ENCODE results near the gene ITGA11. TPM values are rescaled to one million over a fixed set of nuclear protein-coding genes. Genes with fewer than 3 reads are reported as not detected.

The ITGA11 gene
- total RNA-seq, 1 donor from 2014 or later, result 0.92 TPM

DNA sequence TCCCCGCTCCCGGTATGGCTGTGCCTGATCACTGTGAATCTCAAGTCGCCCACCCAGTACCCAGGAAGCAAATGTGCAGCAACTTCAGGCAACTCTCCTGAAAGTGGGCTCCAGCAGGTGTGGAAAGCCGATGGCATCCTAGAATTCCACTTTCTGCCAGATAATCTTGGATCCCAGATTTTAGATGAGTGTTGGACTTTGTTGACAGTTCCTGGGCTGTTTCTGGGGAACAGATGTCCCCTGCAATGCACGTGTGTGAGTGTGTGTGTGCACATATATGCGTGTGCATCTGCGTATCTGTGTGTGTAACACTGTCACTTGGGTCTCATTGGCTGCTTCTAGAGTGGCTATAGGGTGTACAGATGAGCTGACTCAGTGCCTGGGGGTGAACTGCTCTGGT, 95.4 kb downstream of the ITGA11 start:
- TF ChIP-seq, protein P1, sequence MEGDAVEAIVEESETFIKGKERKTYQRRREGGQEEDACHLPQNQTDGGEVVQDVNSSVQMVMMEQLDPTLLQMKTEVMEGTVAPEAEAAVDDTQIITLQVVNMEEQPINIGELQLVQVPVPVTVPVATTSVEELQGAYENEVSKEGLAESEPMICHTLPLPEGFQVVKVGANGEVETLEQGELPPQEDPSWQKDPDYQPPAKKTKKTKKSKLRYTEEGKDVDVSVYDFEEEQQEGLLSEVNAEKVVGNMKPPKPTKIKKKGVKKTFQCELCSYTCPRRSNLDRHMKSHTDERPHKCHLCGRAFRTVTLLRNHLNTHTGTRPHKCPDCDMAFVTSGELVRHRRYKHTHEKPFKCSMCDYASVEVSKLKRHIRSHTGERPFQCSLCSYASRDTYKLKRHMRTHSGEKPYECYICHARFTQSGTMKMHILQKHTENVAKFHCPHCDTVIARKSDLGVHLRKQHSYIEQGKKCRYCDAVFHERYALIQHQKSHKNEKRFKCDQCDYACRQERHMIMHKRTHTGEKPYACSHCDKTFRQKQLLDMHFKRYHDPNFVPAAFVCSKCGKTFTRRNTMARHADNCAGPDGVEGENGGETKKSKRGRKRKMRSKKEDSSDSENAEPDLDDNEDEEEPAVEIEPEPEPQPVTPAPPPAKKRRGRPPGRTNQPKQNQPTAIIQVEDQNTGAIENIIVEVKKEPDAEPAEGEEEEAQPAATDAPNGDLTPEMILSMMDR (conservative IDR thresholded peaks at IDR 0.05), result no peak
- H3K27me3 Mint-ChIP-seq, result peaks cover 9% of the 10 kb centered on the region
- H3K9me3 Mint-ChIP-seq, result no peaks in the 10 kb centered on the region
- H3K27ac Mint-ChIP-seq, result no peak overlapping the region
- no peak overlapping the region for H3K4me3 Mint-ChIP-seq
- H3K36me3 Mint-ChIP-seq, result no peaks in the 10 kb centered on the region
- H3K4me1 Mint-ChIP-seq (ENCODE audit: unreplicated experiment), result peaks cover 28% of the 10 kb centered on the region
- no peak for DNase-seq (ENCODE audit: extremely low spot score, unreplicated experiment)

DNA sequence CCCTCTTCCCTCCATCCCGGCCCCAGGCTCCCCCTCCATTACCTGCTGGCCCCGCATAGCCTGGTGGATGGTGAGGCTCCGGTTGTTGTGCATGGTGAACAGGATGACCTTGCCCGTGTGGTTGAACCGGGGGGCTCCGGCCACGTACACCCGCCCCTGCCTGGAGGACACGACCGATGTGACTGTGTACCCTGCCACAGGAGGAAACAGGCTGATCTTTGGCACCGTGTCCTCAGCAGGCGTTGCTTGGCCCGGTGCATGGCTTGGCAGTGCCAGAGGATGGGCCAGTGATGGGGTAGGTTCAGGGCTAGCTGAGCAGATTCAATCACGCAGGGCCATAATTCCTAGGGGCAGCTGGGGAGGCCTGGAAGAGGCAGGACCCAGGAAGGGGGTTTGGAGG, 96.3 kb downstream of the ITGA11 start:
- Mint-ChIP-seq H3K4me1 (ENCODE audit: unreplicated experiment) (peaks cover 30% of the 10 kb centered on the region), H3K9me3 (no peaks in the 10 kb centered on the region), H3K4me3 (no peak overlapping the region), H3K27me3 (peaks cover 9% of the 10 kb centered on the region), H3K36me3 (no peaks in the 10 kb centered on the region), H3K27ac (no peak overlapping the region)
- no peak for DNase-seq (ENCODE audit: extremely low spot score, unreplicated experiment)
- TF ChIP-seq, protein P1 (conservative IDR thresholded peaks at IDR 0.05), result no peak

DNA sequence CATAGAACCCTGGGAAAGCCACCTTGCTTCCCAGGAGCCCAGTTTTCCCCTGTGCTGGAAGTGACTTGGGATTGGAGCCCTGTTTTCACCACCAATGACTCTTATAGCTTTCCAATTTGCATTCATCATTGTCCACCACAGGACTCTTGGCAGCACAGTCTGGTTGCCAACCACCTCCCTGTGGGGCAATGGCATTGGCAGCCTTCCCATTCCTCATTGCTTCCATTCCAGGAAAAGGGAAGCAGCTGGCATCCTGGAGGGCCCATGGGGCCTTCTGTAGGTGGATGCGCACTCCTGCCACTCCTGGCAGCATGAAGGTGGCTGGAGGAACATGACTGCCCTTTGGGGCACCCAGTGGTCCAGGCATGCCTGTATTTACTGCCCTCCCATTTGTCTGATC, 96.7 kb downstream of the ITGA11 start:
- Mint-ChIP-seq H3K9me3 (no peaks in the 10 kb centered on the region), H3K4me3 (no peak overlapping the region), H3K27ac (no peak overlapping the region), H3K27me3 (peaks cover 11% of the 10 kb centered on the region), H3K36me3 (no peaks in the 10 kb centered on the region), H3K4me1 (ENCODE audit: unreplicated experiment) (peaks cover 28% of the 10 kb centered on the region)
- no peak for DNase-seq (ENCODE audit: extremely low spot score, unreplicated experiment)
- TF ChIP-seq, protein P1 (conservative IDR thresholded peaks at IDR 0.05), result no peak

DNA sequence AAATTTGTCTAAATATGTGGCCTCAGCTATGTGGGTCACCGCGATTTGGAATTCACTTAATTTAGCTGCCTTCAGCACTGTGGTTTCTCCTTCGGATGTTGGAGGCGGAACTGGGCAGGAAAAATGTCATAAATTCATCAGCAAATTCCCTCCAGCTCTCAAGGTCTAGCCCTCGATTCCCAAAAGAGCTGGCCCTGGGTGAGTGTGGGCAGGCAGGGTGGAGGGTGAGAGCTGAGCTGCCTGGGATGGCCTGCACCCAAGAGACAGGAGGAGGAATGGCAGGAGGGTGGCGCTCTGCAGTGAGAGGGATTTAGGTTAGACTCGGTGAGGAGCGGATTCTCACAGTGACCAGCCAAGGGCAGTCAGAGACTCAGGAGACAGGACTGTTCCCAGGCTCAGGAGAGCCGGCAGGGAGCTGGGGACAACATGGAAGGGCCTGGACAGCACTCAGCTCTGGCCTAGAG, 97.3 kb downstream of the ITGA11 start:
- Mint-ChIP-seq H3K36me3 (no peaks in the 10 kb centered on the region), H3K4me1 (ENCODE audit: unreplicated experiment) (peaks cover 32% of the 10 kb centered on the region), H3K4me3 (no peak overlapping the region), H3K27me3 (peaks cover 11% of the 10 kb centered on the region), H3K27ac (no peak overlapping the region), H3K9me3 (no peaks in the 10 kb centered on the region)
- TF ChIP-seq, protein P1 (conservative IDR thresholded peaks at IDR 0.05), result no peak
- no peak for DNase-seq (ENCODE audit: extremely low spot score, unreplicated experiment)

DNA sequence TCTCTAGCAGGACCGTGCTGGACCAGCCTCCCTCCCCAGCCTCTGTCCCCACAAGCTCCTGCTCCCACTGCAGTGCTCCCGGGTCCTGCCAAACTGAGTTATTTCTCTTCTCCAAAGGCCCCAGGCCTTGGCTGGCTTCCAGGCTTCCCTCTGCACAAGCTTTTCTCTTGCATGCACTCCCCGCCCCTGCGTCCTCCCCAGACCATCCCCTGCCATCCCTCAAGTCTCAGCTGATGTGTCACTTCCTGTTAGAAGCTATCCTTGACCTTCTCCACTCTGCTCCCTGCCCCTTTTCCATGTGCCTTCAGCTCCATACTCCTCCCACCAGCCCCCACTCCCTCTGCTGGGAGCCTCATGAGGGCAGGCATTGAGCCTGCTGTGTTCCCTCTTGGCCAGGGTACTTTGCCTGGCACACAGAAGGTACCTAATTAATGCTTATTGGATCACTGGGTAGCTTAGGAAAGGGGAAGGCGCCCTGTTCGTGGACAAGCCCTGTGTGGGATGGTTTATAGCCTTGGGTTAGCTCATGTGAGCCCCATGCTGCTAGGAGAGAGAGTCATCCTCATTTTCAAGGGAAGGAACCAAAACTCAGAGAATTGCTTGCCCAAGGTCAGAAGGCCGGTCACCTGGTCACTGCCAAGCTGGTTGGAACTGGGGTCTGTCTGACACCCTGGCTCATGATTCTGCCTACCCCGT, 98.0 kb downstream of the ITGA11 start:
- DNase-seq (ENCODE audit: extremely low spot score, unreplicated experiment), result no peak
- H3K9me3 Mint-ChIP-seq, result no peaks in the 10 kb centered on the region
- no peak overlapping the region for H3K27ac Mint-ChIP-seq
- TF ChIP-seq, protein P1 (conservative IDR thresholded peaks at IDR 0.05), result no peak
- peaks cover 35% of the 10 kb centered on the region for H3K4me1 Mint-ChIP-seq (ENCODE audit: unreplicated experiment)
- H3K36me3 Mint-ChIP-seq, result no peaks in the 10 kb centered on the region
- H3K4me3 Mint-ChIP-seq, result no peak overlapping the region
- H3K27me3 Mint-ChIP-seq, result peaks cover 13% of the 10 kb centered on the region
